Midbrain (tissue), 1 donor: ENCODE data around the gene HPCA.
"Not testable (repeated sequence)": the region's sequence is repeated elsewhere in the genome, so short reads cannot be mapped to it uniquely, and the experiment has no call there.

Experiments used
- DNase-seq: peaks from one replicate; lab custom pipeline; 2025; lab: John Stamatoyannopoulos, UW

HPCA gene

GRCh38 chr1:32902535-32902920 is 16.2 kb downstream of the HPCA start:
- DNase-seq: no peak

- no peak for DNase-seq
Measured at GRCh38 chr1:32903991-32904785, 17.9 kb downstream of the HPCA start.

DNA sequence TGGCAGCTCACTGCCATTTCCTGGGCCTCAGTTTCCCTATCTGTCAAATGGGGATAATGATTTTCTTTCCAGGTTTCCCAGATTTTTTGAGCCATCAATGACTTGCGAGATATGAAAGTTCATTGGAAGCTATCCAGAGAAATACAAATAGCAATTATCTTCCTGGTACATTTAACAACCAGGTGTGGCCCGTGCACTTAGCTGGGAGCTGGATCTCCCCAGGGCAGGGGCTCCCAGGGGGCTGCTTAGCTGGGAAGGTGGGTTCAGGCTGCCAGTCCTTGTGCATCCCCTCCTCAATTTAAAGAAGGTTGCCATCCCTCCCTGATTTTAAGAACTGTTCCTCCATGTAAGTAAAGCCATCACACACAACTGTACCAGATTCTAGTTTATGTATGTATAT is 18.5 kb downstream of the HPCA start:
- no peak for DNase-seq

DNA sequence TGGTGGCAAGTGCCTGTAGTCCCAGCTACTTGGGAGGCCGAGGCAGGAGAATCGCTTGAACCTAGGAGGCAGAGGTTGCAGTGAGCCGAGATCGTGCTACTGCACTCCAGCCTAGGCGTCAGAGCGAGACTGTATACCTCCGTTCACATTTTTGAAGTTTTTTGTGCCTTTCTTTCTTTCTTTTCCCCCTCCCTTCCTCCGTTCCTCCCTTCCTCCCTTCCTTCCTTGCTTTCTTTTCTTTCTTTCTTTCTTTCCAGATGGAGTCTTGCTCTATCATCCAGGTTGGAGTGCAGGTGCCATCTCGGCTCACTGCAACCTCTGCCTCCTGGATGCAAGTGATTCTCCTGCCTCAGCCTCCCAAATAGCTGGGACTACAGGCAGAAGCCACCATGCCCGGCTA is 19.3 kb downstream of the HPCA start:
- not testable (repeated sequence) for DNase-seq

DNA sequence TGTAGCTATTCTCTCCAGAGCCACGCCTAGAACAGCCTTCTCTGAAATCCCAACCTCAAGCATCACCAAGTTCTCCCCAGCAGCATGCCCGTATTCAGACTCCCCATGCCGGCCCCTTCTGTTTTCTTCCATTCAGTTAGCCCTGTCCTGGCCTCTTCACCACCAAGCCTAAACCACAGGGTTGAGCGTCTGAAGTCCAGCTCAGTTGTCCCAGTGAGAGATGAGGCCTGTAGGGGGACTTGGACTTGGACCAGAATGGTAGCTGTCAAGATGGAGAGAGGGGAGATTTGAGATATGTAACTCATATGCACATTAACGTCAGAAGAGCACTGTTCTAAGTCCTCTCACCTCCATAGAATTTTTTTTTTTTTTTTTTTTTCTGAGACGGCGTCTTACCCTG is 20.4 kb downstream of the HPCA start:
- no peak for DNase-seq

- DNase-seq: no peak
Measured at GRCh38 chr1:32907435-32907834, 21.1 kb downstream of the HPCA start.

- no peak for DNase-seq
Measured at GRCh38 chr1:32910319-32910718, 24.0 kb downstream of the HPCA start.

- DNase-seq: no peak
Measured at GRCh38 chr1:32915766-32916706, 29.7 kb downstream of the HPCA start.

DNA sequence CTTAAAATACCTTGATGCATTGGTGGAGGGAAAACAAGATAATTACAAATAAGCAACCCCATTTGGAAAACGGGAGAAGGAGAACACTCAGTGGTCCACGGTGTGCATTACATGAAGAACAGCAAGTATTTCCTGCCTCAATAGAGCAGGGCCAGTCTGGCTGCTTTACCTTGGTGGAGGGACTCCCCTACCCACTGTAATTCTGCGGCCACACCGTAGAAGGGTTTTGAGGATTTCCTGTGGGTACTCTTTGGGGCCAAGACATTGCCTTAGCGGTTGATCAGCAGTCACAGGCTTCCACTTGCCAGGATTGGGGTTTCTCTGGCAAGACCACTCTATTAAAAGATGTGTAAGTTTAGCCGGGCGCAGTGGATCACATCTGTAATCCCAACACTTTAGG is 31.2 kb downstream of the HPCA start:
- DNase-seq: no peak

GRCh38 chr1:32918179-32918578 is 31.9 kb downstream of the HPCA start:
- DNase-seq: no peak

- DNase-seq: no peak
Measured at GRCh38 chr1:32919811-32920733, 33.8 kb downstream of the HPCA start.

DNA sequence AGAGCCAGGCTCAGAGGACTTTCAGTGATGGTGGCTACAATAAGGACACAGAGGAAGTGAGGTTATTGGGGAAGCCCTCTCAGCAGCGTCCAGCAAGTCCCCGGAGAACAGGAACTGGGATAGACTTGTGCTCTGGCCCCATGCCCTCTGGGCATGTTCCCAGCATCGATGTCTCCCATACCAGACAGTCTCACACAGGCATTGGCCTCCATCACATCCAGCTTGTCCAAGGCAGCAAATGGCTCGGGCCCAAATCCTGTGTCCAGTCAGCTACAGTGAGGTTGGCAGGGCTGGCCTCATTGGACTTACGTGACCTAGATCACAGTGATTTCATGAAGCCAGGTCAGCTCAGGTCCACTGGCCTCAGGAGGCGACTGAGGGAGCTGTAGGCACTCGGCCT is 34.5 kb downstream of the HPCA start:
- no peak for DNase-seq

- no peak for DNase-seq
Measured at GRCh38 chr1:32924881-32925344, 38.6 kb downstream of the HPCA start.

DNA sequence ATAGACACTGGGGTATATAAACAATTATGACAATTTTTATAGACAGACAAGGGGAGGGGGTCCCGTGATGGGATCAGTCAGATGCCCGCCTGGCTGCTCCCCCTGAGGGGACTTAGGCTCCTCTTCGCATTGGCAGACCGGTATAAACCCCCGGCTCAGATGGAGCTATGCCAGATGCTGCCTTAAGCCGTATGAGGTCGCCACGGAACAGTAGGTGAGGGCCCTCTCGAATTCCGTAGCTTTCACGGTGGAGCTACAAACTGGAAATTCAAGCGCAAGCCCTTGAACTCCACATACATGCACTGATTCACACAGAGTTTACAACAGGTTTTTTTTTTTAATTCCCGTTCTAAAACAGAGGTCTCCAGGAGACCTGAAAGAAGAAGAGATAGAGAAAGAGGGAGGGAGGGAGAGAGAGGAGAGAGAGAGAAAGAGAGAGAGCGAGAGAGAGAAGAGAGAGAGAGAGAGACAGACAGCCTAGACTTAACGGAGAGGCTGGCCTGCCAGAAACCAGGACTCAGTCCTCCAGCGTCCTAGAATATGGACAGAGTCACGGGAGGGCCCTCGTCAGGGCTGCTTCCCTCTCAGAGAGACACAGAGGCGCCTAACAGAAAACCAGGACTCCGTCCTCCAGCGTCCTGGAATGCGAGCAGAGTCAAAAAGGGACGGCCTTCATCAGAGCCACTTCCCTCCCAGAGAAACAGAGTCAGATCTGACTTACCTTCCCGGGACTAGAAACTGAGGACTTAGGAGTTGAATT is 39.3 kb downstream of the HPCA start:
- DNase-seq: no peak

GRCh38 chr1:32926562-32926961 is 40.3 kb downstream of the HPCA start:
- DNase-seq: no peak

- no peak for DNase-seq
Measured at GRCh38 chr1:32927441-32927840, 41.1 kb downstream of the HPCA start.

DNA sequence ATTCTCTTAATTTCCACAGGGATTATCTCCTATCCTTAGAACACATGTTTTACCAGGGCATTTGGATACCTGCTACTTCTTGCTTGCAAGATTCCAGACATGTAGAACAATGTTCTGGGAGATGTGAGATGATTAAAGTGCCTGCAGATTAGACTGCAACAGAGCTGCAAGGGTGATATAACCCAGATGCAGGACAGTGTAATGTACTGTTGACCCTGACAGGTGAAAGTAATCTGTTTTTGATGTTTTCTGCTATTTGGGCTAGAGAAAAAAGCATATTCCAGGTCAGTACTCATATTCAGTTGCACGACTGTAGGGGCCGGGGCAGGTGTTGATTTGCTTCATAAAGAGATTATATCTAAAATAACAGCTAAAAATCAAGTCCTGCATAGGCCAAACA is 42.0 kb downstream of the HPCA start:
- DNase-seq: no peak

DNA sequence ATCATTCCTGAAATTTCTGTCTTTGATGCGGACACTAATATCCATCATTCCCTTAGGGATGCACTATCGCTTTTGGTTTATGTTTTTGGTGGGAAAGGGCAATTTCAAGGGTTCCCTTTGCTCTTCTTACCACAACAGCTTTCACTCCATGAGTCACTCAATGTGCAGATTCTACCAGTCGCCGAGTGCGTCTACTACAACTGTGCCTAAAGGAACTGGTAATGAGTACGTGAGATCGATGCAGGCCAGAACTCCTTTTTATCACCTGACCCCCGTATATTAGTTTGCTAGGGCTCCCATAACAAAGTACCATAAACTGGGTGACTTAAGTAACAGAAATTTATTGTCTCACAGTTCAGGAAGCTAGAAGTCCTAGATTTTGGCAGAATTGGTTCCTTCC is 42.4 kb downstream of the HPCA start:
- no peak for DNase-seq

GRCh38 chr1:32929366-32929765 is 43.1 kb downstream of the HPCA start:
- no peak for DNase-seq

- DNase-seq: no peak
Measured at GRCh38 chr1:32931760-32932159, 45.5 kb downstream of the HPCA start.

GRCh38 chr1:32933742-32934322 is 47.5 kb downstream of the HPCA start:
- DNase-seq: no peak
